Chondrocyte (in vitro differentiated cells): ENCODE data around the gene SLC35F3. TPM values are rescaled to one million over a fixed set of nuclear protein-coding genes. Genes with fewer than 3 reads are reported as not detected.

Experiments used
- DNase-seq: peaks from one replicate; pipeline ENCODE4 v3.0.0; 2021; ENCODE audit warnings: mixed read lengths, low spot score
- H3K27ac Mint-ChIP-seq: one replicate; pipeline ENCODE4 v1.8.0; 2021; ENCODE audit warnings: mild to moderate bottlenecking, moderate library complexity, mixed read lengths; ENCODE audit not compliant: unreplicated experiment
- H3K27me3 Mint-ChIP-seq: 2 replicates; pipeline ENCODE4 v1.8.0; 2021; ENCODE audit warnings: low read depth, mixed read lengths
- H3K36me3 Mint-ChIP-seq: 2 replicates; pipeline ENCODE4 v1.8.0; 2021; ENCODE audit warnings: low read depth, mixed read lengths
- H3K4me1 Mint-ChIP-seq: 2 replicates; pipeline ENCODE4 v1.8.0; 2021; ENCODE audit warnings: low read depth, mild to moderate bottlenecking, mixed read lengths
- H3K4me3 Mint-ChIP-seq: one replicate; pipeline ENCODE4 v1.8.0; 2021; ENCODE audit warnings: mild to moderate bottlenecking, moderate library complexity, mixed read lengths; ENCODE audit not compliant: unreplicated experiment
- H3K9me3 Mint-ChIP-seq: 2 replicates; pipeline ENCODE4 v1.8.0; 2021; ENCODE audit warnings: low read depth, mixed read lengths
- CTCF ChIP-seq: fragments of 200-600 bp; sonication (generic); IDR thresholded peaks from 2 replicates; pipeline ENCODE4 v1.5.0; 2021; ENCODE audit warnings: antibody characterized with exemption, mild to moderate bottlenecking, moderate library complexity
- total RNA-seq: library from RNA; stranded (reverse); gene quantifications from 3 replicates; pipeline ENCODE4 v1.2.1, GENCODE V29; 2021

SLC35F3 gene
- total RNA-seq, 1 donor from 2014 or later = not detected

GRCh38 chr1:234216116-234216703 is 311.7 kb downstream of the SLC35F3 start:
- TF ChIP-seq CTCF = no peak
- DNase-seq = no peak
- Mint-ChIP-seq H3K27ac (no peak overlapping the region), H3K4me1 (peaks cover 6% of the 10 kb centered on the region), H3K9me3 (no peaks in the 10 kb centered on the region), H3K36me3 (no peaks in the 10 kb centered on the region), H3K27me3 (peaks cover 28% of the 10 kb centered on the region), H3K4me3 (no peak overlapping the region)

- Mint-ChIP-seq H3K27ac (no peak overlapping the region), H3K4me1 (peaks cover 6% of the 10 kb centered on the region), H3K27me3 (peaks cover 25% of the 10 kb centered on the region), H3K4me3 (no peak overlapping the region), H3K9me3 (no peaks in the 10 kb centered on the region), H3K36me3 (no peaks in the 10 kb centered on the region)
- TF ChIP-seq CTCF = no peak
- no peak for DNase-seq
Observed at GRCh38 chr1:234217316-234217840, 312.9 kb downstream of the SLC35F3 start.

- Mint-ChIP-seq H3K27me3 (peaks cover 21% of the 10 kb centered on the region), H3K9me3 (no peaks in the 10 kb centered on the region), H3K36me3 (no peaks in the 10 kb centered on the region), H3K4me1 (peaks cover 6% of the 10 kb centered on the region), H3K4me3 (no peak overlapping the region), H3K27ac (no peak overlapping the region)
- DNase-seq = no peak
- TF ChIP-seq CTCF = no peak
Observed at GRCh38 chr1:234218078-234218477, 313.6 kb downstream of the SLC35F3 start.

- H3K36me3 Mint-ChIP-seq = no peaks in the 10 kb centered on the region
- H3K4me1 Mint-ChIP-seq = no peaks in the 10 kb centered on the region
- H3K4me3 Mint-ChIP-seq = no peak overlapping the region
- no peak overlapping the region for H3K27ac Mint-ChIP-seq
- DNase-seq = no peak
- peaks cover 12% of the 10 kb centered on the region for H3K27me3 Mint-ChIP-seq
- no peak for TF ChIP-seq CTCF
- no peaks in the 10 kb centered on the region for H3K9me3 Mint-ChIP-seq
Observed at GRCh38 chr1:234219711-234220110, 315.2 kb downstream of the SLC35F3 start.

GRCh38 chr1:234221601-234222000 is 317.1 kb downstream of the SLC35F3 start:
- Mint-ChIP-seq H3K9me3 (no peaks in the 10 kb centered on the region), H3K27me3 (peaks cover 9% of the 10 kb centered on the region), H3K36me3 (no peaks in the 10 kb centered on the region), H3K27ac (no peak overlapping the region), H3K4me3 (no peak overlapping the region), H3K4me1 (no peaks in the 10 kb centered on the region)
- DNase-seq = no peak
- no peak for TF ChIP-seq CTCF
